ENCODE measurements around the gene ATF6. TPM values are rescaled to one million over a fixed set of nuclear protein-coding genes. Genes with fewer than 3 reads are reported as not detected.
A peak's percentile ranks its signal among the peaks of the same experiment; 100 is the strongest.

ATF6 gene
- total RNA-seq, 1 donor from 2014 or later: 31.3 TPM

- intact Hi-C loops (cut with DNase I): no loop called here
- no peak for TF ChIP-seq CTCF (IDR thresholded peaks at IDR 0.05)
These were observed 216.8 kb downstream of the ATF6 start for GRCh38 chr1:161982917-161983316.

DNA sequence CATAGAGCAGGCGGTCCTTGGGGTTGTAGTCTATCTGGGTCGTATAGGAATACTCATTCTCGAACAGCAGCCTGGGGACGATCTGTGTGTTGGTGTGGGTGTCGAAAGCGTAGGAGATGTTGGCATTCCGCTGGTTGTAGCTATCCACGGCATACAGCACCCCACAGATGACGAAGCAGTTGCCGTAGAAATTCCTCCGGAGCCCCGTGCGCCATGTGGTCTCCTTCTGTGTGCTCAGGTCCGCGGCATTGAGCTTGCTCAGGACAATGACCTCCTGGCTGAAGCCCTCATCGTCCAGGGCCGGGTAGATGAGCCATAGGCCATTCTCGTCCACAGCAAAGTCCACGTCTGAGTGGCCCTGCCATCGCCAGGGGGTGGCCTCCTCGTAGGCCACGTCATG, 217.6 kb downstream of the ATF6 start:
- DNase-seq (no peak), ATAC-seq (no peak)
- peaks cover 5% of the 10 kb centered on the region for H3K4me1 ChIP-seq
- no peak for TF ChIP-seq CTCF (IDR thresholded peaks at IDR 0.05)
- H3K27me3 ChIP-seq (ENCODE audit: low read depth): no peaks in the 10 kb centered on the region
- intact Hi-C loops (cut with DNase I): no loop called here
- no peak overlapping the region for H3K27ac ChIP-seq
- peaks cover 8% of the 10 kb centered on the region for H3K9me3 ChIP-seq
- no peaks in the 10 kb centered on the region for H3K36me3 ChIP-seq
- H3K4me3 ChIP-seq: no peak overlapping the region

More at GRCh38 chr1:161982917-161983316, 216.8 kb downstream of the ATF6 start:
- no peak overlapping the region for H3K4me3 ChIP-seq
- ATAC-seq (no peak), DNase-seq (no peak)
- no peaks in the 10 kb centered on the region for H3K27me3 ChIP-seq (ENCODE audit: low read depth)
- peaks cover 8% of the 10 kb centered on the region for H3K9me3 ChIP-seq
- peaks cover 5% of the 10 kb centered on the region for H3K4me1 ChIP-seq
- H3K27ac ChIP-seq: no peak overlapping the region
- no peaks in the 10 kb centered on the region for H3K36me3 ChIP-seq

DNA sequence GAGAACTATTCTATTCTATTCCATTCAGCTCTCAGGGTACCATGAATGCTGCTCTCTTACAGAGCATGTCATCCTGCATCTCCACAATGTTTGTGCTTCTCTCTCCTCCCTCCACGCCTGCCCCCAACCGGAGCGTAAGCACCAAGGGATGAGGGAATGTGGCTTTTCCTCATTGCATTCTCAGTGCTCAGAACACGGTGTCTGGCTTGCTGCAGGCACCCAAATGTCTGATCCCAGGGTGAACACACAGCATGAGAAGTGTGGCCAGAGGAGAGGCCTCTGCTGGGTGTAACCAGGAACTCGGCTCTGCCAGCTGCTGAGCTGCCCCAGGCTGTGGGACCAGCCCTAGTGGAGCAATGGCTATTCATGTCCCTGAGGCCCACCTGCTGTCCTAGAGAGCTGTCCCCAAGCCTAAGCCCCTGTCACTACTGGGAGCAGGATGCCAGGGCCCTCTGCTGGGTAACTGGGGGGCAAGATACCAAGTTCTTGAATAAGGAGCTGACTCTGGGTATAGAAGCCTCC, 219.2 kb downstream of the ATF6 start:
- intact Hi-C loops (cut with DNase I): no loop called here
- ATAC-seq (no peak), DNase-seq (no peak)
- Histone ChIP-seq H3K27me3 (ENCODE audit: low read depth) (no peaks in the 10 kb centered on the region), H3K4me3 (no peak overlapping the region), H3K27ac (no peak overlapping the region), H3K36me3 (no peaks in the 10 kb centered on the region), H3K4me1 (peaks cover 15% of the 10 kb centered on the region), H3K9me3 (peaks cover 8% of the 10 kb centered on the region)
- no peak for TF ChIP-seq CTCF (IDR thresholded peaks at IDR 0.05)

DNA sequence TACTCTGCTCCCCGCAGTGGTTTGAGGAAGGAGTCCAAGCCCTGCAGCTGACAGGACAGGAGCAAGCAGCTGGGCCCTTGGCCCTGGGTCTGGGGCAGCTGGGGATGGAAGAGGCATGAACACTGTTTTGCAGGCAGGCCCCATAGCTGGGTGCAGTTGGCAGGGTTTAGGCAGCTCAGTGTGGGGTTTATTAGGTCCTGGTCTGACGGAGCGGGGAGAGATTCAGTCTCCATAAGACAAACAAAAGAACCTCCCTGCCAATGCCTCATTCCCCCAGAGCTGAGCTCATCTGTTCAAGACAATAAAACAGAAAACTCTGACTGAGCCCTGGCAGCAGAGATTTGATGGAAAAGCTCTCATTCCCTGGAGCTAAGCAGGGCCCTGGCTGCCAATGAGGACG, 220.2 kb downstream of the ATF6 start:
- H3K4me3 ChIP-seq: no peak overlapping the region
- no peak for TF ChIP-seq CTCF (IDR thresholded peaks at IDR 0.05)
- no peaks in the 10 kb centered on the region for H3K36me3 ChIP-seq
- H3K27ac ChIP-seq: no peak overlapping the region
- DNase-seq: no peak
- H3K4me1 ChIP-seq: peaks cover 15% of the 10 kb centered on the region
- peak in 1 of 2 donors; percentile 66 for ATAC-seq
- intact Hi-C loops (cut with DNase I): no loop called here
- H3K27me3 ChIP-seq (ENCODE audit: low read depth): no peaks in the 10 kb centered on the region
- peaks cover 8% of the 10 kb centered on the region for H3K9me3 ChIP-seq

DNA sequence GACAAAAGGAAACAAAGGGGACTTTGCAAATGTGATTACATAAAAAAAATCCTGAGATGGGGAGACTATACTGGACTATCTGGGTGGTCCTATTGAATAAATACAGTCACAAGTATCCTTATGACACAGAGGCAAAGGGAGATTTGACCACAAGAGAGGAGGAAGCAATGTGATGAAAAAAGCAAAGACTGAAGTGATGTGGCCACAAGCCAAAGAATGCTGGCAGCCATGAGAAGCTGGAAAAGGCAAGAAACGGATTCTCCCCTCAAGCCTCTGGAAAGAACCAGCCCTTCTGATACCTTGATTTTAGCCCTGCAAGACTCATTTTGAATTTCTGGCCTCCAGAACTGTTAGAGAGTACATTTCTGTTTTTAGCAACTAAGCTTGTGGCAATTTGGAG, 221.2 kb downstream of the ATF6 start:
- ATAC-seq (no peak), DNase-seq (no peak)
- H3K27me3 ChIP-seq (ENCODE audit: low read depth): no peaks in the 10 kb centered on the region
- peaks cover 15% of the 10 kb centered on the region for H3K4me1 ChIP-seq
- H3K36me3 ChIP-seq: no peaks in the 10 kb centered on the region
- H3K4me3 ChIP-seq: no peak overlapping the region
- intact Hi-C loops (cut with DNase I): no loop called here
- TF ChIP-seq CTCF (IDR thresholded peaks at IDR 0.05): no peak
- no peak overlapping the region for H3K27ac ChIP-seq
- peaks cover 8% of the 10 kb centered on the region for H3K9me3 ChIP-seq

- Histone ChIP-seq H3K4me1 (peaks cover 15% of the 10 kb centered on the region), H3K36me3 (no peaks in the 10 kb centered on the region), H3K27ac (no peak overlapping the region), H3K4me3 (no peak overlapping the region), H3K9me3 (peaks cover 8% of the 10 kb centered on the region), H3K27me3 (ENCODE audit: low read depth) (no peaks in the 10 kb centered on the region)
- TF ChIP-seq CTCF (IDR thresholded peaks at IDR 0.05): no peak
- intact Hi-C loops (cut with DNase I): no loop called here
- ATAC-seq (no peak), DNase-seq (no peak)
These were observed 221.8 kb downstream of the ATF6 start for GRCh38 chr1:161987872-161988271.
